ES-I3 (cell line): ENCODE data around the gene CYP27B1.

Experiments used
- H3K36me3 ChIP-seq: 2 replicates; pipeline ENCODE4 v1.6.1; 2013; ENCODE audit warnings: mild to moderate bottlenecking, low read length, control low read depth, moderate library complexity; ENCODE audit not compliant: insufficient read depth
- H3K4me1 ChIP-seq: 2 replicates; pipeline ENCODE4 v1.6.1; 2013; ENCODE audit warnings: mild to moderate bottlenecking, control low read depth, low read length; ENCODE audit not compliant: insufficient read depth
- H3K9ac ChIP-seq: 2 replicates; pipeline ENCODE4 v1.6.1; 2013; ENCODE audit warnings: low read depth, mild to moderate bottlenecking, low read length, moderate library complexity
- H3K9me3 ChIP-seq: 2 replicates; pipeline ENCODE4 v1.6.1; 2013; ENCODE audit warnings: mild to moderate bottlenecking, low read length, moderate library complexity; ENCODE audit not compliant: control insufficient read depth, insufficient read depth

CYP27B1 gene

GRCh38 chr12:57765698-57766463 is 997 bp downstream of the CYP27B1 start:
- Histone ChIP-seq H3K9me3 (no peaks in the 10 kb centered on the region), H3K4me1 (no peaks in the 10 kb centered on the region), H3K36me3 (no peaks in the 10 kb centered on the region), H3K9ac (peak overlapping the region; percentile 50; the same call in 1 of the 2 replicates)

- Histone ChIP-seq H3K4me1 (no peaks in the 10 kb centered on the region), H3K36me3 (no peaks in the 10 kb centered on the region), H3K9me3 (no peaks in the 10 kb centered on the region), H3K9ac (peak overlapping the region; percentile 50)
These were observed 1.7 kb downstream of the CYP27B1 start for GRCh38 chr12:57765003-57765697.

- Histone ChIP-seq H3K36me3 (no peaks in the 10 kb centered on the region), H3K4me1 (no peaks in the 10 kb centered on the region), H3K9me3 (no peaks in the 10 kb centered on the region), H3K9ac (peak overlapping the region; percentile 50; the same call in 1 of the 2 replicates)
These were observed 2.2 kb downstream of the CYP27B1 start for GRCh38 chr12:57764662-57765002.

GRCh38 chr12:57763881-57764661 is 2.8 kb downstream of the CYP27B1 start:
- Histone ChIP-seq H3K4me1 (no peaks in the 10 kb centered on the region), H3K9me3 (no peaks in the 10 kb centered on the region), H3K36me3 (no peaks in the 10 kb centered on the region), H3K9ac (peak overlapping the region; percentile 50; the same call in 1 of the 2 replicates)

GRCh38 chr12:57762463-57762862 is 4.4 kb downstream of the CYP27B1 start:
- H3K9ac ChIP-seq = no peak overlapping the region
- H3K9me3 ChIP-seq = no peaks in the 10 kb centered on the region
- no peaks in the 10 kb centered on the region for H3K4me1 ChIP-seq
- no peaks in the 10 kb centered on the region for H3K36me3 ChIP-seq

- Histone ChIP-seq H3K36me3 (no peaks in the 10 kb centered on the region), H3K9me3 (no peaks in the 10 kb centered on the region), H3K4me1 (no peaks in the 10 kb centered on the region), H3K9ac (no peak overlapping the region)
These were observed 5.4 kb downstream of the CYP27B1 start for GRCh38 chr12:57761391-57761998.

- Histone ChIP-seq H3K4me1 (no peaks in the 10 kb centered on the region), H3K36me3 (no peaks in the 10 kb centered on the region), H3K9me3 (no peaks in the 10 kb centered on the region; the same call in 1 of the 2 replicates), H3K9ac (no peak overlapping the region)
These were observed 6.4 kb downstream of the CYP27B1 start for GRCh38 chr12:57760347-57760982.

GRCh38 chr12:57759360-57759980 is 7.4 kb downstream of the CYP27B1 start:
- Histone ChIP-seq H3K9me3 (no peaks in the 10 kb centered on the region; the same call in 1 of the 2 replicates), H3K9ac (no peak overlapping the region), H3K36me3 (no peaks in the 10 kb centered on the region), H3K4me1 (no peaks in the 10 kb centered on the region)

- Histone ChIP-seq H3K4me1 (peaks cover 2% of the 10 kb centered on the region; the same call in 1 of the 2 replicates), H3K36me3 (no peaks in the 10 kb centered on the region), H3K9me3 (no peaks in the 10 kb centered on the region; the same call in 1 of the 2 replicates), H3K9ac (no peak overlapping the region)
These were observed 8.1 kb downstream of the CYP27B1 start for GRCh38 chr12:57758552-57759359.

GRCh38 chr12:57757771-57758170 is 9.1 kb downstream of the CYP27B1 start:
- Histone ChIP-seq H3K4me1 (peaks cover 6% of the 10 kb centered on the region; the same call in 1 of the 2 replicates), H3K9me3 (no peaks in the 10 kb centered on the region; the same call in 1 of the 2 replicates), H3K9ac (no peak overlapping the region), H3K36me3 (no peaks in the 10 kb centered on the region)

GRCh38 chr12:57756406-57757341 is 10.2 kb downstream of the CYP27B1 start:
- H3K4me1 ChIP-seq = peaks cover 7% of the 10 kb centered on the region; the same call in 1 of the 2 replicates
- H3K36me3 ChIP-seq = no peaks in the 10 kb centered on the region
- H3K9ac ChIP-seq = peak overlapping the region; percentile 55; the same call in 1 of the 2 replicates
- no peaks in the 10 kb centered on the region; the same call in 1 of the 2 replicates for H3K9me3 ChIP-seq
